Stimulated activated CD4-positive, alpha-beta T cell treated with anti-CD3 and anti-CD28 coated beads, Interleukin-1b, Interleukin-23, amount 100 ng/mL, for 48 hours (primary cell): ENCODE results near the gene EPHB6.

Experiments used
- DNase-seq: peaks from one replicate; pipeline ENCODE4 v3.0.0-alpha.2; 2020

Gene EPHB6, protein sequence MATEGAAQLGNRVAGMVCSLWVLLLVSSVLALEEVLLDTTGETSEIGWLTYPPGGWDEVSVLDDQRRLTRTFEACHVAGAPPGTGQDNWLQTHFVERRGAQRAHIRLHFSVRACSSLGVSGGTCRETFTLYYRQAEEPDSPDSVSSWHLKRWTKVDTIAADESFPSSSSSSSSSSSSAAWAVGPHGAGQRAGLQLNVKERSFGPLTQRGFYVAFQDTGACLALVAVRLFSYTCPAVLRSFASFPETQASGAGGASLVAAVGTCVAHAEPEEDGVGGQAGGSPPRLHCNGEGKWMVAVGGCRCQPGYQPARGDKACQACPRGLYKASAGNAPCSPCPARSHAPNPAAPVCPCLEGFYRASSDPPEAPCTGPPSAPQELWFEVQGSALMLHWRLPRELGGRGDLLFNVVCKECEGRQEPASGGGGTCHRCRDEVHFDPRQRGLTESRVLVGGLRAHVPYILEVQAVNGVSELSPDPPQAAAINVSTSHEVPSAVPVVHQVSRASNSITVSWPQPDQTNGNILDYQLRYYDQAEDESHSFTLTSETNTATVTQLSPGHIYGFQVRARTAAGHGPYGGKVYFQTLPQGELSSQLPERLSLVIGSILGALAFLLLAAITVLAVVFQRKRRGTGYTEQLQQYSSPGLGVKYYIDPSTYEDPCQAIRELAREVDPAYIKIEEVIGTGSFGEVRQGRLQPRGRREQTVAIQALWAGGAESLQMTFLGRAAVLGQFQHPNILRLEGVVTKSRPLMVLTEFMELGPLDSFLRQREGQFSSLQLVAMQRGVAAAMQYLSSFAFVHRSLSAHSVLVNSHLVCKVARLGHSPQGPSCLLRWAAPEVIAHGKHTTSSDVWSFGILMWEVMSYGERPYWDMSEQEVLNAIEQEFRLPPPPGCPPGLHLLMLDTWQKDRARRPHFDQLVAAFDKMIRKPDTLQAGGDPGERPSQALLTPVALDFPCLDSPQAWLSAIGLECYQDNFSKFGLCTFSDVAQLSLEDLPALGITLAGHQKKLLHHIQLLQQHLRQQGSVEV

DNA sequence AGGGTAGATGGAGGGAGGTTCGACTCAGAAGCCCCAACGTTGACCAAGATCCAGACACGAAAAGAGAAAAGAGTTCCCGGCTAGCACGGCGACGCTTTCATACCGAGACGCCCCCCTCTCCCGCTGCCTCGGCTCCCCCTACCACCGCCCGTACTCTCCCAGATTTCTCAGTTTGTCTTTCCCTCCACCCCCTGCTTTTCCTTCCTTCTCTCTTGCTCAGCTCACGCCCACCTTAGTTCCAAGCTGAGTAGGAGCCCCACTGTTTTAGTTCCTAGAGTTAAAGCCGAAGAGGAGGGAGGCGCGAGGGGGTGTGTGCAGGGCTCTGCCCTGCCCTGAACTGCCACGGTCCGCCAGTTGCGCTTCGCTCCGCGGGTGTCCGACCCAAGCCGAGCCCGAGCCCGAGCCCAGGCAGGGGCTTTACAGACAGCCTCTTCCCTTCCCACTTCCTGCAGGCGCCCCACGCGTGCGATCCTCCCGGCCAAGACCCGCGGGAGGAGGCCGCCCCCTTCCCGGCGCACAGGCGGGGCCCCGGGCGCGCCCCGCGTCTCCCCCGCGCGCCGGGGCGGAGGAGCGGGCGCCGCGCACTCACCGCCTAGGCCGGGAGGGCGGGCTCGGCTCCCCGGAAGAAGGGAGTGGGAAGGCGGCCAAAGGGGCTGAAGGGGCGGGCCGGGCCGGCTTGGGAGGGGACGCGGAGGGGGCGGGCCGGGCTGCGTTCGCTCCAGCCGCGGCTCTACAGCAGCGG is at the start of gene EPHB6:
EPHB6 (plus strand) TSS at position 705 of the 742 bp plus-strand sequence. CDS start 8,152 bp downstream, outside the sequence.
- DNase-seq: peak; percentile 45

DNA sequence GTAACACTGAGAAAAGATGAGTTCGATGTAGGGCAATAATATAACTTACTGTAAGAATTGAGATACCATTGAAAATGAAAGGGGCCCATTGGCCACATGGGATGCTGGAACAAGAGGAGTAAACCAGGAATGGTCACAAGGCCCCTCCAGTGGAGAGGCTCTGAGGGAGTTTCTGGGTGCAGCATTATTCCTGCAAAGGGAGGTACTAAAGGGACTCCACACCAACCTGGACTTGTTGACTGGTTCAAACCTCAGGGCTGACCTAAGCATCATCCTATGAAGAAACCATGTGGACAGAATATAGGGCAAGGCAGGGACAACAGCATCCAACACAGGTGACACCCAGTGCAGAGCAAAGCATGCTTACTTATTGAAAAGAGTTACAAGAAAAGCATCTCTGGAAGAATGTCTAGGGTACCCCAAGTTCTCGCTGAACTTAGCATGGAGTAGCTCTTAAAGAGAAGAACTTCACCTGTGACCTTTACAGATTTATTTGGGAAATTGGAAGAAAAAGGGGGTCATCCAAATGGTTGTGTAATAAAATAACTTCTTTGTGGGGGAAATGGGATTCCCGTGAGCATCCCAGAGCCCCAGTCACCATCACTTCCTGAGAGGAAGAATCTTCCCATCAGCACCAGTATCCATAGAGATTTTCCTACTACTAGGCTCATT is 49.4 kb upstream of the EPHB6 start:
- DNase-seq: no peak

DNA sequence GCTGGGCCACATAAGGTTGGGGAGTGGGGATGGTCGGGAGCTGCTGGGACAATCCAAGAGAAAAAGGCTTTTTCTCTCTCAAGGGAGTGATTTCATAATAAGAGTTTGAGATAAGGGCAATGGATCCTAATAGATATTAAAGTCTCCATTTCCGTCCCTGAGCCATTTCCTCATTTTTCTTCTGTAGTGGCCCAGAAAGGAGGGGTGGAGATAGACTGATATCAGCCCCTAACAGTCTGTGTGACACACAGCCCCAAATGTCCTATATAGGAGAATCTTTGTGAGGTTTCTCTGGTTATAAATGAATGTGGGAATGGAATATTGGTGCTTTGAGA is 48.9 kb upstream of the EPHB6 start:
- no peak for DNase-seq

DNA sequence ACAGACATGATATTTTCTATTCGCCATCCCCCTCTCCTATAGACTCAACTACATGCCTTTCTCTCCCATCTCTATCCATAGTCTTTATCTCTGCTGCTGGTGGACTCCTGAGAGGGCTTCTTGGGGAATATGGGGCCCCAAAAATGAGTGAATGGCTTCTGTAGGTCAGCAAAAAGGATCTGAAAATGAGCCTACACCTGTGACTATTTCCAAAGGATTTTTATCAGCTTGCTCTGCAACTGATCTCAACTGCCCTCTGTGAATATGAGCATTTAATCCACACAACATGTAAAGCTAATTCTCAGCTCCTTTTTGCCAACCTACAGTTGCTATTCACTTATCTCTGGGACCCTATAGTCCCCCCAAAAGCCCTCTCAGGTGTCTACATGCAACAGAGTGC is 47.9 kb upstream of the EPHB6 start:
- DNase-seq: no peak

DNA sequence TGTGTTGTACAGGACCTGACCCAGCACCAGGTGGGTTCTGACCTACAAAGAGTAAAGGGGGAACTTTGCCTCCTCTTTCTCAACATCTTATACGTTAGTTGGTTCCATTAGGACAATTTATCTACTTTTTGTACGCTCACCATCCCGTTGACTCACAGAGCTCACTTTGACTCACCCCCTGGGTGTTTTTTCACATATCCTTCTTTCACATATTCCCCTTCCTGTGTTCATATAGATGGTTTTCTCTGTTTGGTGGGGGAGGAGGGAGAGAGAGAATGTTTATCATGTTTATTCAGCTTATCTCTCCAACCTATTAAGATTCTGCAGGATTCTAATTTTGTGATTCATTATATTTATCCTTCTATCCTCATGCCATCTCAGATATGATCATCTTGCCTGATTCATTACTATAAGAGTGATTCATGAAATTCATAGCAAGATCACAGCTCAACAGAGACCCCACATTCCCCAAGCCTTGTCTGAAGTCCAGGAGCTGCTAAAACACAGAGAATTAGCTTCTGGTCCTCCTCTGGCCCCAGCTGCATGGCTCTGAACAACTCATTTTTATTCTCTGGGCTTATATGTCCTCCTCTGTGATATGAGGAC is 46.9 kb upstream of the EPHB6 start:
- DNase-seq: no peak

DNA sequence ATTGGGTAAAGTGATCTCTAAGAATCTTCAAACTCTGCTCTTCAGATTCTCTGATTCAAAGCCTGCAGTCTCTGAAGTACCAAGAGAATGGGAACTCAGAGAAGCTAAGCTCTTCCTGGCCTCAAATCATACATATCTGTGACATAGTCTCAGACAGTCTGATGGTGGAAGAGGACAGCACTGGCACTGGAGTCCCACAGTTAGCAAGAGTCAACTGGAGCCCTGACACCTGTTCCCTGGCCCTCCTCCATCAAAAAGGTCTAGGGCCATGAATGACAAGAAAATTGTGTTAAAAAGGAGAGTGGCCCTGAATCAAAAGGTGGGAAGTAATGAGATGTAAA is 46.4 kb upstream of the EPHB6 start:
- no peak for DNase-seq

DNA sequence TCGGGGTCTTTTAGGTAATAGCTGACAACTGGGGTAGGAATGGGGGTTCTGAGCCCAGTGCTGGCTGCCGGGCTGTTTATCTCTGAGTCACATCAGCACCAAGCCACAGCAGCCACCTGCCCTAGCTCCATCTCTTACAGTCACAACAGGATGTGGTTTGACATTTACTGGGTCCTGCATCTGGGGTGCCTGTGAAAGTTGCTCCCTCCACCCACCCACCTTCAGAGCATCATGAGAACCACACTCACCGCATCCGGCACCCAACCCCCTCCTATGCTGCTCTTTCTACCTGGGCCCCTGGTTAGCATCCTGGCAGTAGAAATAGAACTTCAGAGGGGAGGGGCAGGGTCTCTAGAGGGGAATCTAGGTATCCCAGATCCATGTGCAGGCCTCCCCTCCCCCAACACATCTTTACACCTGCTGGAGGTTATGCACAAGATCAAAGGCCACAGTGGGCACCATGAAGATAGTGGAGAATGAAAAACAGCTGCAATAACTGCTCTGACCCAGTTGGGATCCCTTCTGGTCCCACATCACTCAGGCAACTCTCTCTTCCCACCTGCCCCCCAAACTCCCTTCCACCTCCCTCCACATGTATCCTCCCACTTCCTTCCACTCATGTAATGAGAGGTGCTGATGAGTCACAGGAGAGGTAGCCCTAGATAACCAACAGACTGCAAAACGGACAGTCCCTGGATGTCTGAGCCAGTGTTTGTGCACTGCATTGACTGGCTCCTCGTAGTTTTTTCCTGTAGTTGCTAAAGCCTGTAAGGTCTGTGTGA is 45.9 kb upstream of the EPHB6 start:
- peak; percentile 96 for DNase-seq

DNA sequence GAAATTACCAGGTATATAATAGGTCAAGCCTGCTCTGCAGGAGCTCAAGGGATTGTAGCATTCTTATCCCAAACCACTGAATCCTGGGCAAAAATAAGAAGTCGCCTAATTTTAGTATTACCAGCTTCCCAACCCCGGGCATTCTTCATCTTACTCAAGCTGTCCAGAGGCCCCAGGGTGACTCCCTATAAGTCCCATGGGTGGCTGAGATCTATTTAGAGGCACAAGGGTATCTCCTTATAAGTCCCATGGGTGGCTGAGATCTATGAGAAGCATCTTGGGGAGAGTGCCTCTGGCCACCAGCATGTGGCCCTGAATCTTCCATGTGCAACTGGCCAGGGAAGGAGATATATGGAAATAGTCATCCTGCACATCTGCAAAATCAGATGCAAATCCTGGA is 45.2 kb upstream of the EPHB6 start:
- DNase-seq: no peak

DNA sequence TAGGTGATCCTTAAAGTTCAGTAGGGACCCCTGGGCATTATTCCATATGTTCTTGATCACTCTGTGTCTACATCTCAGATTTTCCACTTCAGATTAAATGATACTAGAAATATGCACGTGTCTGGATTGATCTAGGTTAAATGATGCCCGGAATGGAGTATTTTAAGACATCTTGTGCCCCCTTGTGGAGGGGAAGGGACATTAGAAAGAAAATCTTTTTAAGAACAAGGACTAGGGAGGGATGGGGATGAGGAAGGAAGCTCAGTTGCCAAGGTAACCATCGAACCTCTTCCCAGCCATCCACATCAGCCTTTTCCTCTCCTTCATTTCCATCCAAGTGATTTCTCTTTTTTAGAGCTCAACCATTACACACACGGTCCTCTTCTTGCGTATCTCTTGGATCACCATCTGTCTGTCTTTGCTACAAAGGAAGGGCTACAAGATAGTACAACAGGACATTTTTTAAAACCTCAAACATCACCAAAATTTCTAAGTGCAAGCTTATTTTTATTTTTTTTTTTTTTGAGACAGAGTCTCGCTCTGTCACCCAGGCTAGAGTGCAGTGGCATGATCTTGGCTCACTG is 43.6 kb upstream of the EPHB6 start:
- DNase-seq: no peak

DNA sequence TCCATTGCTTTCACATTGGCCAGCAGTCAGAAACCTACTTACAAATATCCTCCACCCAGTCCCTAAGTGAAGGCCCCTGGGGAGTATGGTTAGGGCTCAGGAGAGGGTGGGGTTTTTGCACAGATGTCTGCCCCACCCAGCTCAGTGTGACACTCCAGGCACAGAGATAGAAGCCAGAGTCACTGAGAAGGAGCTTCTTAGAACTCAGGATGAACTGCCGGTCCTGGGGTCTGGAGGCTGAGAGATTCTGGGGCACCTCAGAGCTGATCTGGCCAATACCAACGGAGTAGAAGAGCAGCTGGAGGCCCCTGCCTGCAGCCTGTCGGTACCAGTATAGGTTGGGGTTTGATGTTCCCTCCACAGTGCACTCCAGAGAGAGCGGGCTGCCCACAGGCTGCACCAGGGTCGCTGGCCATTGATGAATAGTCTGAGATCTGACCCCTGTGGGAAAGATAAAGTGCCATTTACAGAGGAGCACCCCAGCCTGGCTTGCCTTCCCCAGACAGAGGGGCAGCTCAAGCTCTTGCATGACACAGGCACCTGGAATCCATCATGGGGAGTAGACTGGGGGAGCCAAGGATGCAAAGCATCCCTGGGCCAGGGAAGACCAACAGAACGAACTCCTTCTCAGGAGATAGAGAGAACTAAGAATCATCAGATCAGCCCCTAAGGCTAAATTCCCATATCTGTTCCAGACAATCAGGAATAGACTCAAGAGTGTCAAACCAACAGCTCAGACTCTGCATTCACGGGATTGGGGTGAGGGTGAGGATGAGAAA is 42.2 kb upstream of the EPHB6 start:
- no peak for DNase-seq

DNA sequence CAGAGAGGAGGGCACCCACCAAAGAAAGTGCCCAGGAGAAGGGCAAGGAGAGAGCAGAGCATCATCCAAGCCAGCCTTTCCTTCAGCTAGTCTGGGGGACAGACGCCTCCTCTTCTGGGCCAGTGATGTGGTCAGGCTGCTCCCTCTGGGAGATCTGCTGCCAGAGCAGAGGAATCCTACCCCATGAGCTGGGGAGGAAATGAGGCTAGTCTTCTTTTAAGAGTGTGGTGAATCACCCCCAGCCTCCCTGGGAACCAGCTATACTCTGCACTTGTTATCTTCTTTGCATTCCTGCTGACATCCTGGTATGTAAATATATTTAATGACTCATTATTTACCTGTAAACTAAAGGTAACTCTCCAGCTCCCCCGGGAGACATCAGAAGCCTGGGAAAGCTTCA is 41.6 kb upstream of the EPHB6 start:
- DNase-seq: no peak

DNA sequence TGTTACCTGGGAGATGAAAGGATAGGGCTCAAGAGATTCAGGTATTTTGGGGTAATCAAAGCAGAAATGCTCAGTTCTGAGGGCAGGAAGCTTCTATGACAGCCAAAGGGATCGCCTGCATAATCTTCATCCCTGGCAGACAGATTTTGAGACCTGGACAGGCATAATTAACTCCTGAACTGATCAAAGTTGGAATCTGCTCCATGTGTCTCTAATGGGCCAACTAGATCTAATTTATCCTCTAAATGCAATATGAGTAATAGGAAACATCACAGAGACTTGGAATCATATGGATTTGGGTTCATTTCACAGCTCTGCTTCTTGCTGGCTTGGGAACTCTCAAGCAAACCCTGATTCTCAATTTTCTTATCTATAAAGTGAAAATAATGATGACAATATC is 41.2 kb upstream of the EPHB6 start:
- no peak for DNase-seq

DNA sequence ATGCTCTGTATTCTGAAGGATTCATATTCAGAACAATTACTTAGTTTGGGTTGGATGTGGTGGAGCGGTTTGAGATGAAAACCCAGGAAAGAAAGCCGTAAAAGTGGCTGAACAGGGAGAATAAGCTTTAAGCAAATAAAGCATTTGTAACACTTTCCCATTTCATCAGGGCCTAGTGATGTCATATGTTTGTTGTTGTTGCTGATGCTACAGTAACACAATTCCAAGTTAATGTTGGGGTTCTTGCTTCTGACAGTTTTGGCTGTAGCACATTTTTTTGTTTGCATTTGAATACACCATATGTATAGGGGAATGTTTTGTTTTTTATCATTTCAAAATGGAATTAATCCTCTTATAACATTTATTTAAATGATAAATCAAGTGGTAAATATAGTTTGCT is 40.4 kb upstream of the EPHB6 start:
- no peak for DNase-seq

DNA sequence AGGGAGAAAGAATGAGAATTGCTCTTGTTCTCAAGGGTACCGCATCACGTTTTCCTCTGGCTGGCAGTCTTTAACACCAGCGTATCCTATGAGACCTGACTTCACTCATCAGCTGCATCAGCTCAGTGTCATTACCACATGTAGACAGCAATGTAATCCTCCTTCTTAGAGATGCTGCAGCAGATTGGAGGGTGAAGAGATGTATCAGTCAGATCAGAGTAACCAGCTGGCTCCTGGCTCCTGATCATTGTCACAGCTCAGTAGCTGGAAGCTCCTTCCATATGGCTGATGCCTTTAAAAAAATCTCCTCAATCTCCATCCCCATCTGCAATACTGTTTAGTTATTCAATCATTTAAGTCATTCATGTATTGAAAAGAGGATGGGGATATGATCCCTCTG is 39.7 kb upstream of the EPHB6 start:
- no peak for DNase-seq

DNA sequence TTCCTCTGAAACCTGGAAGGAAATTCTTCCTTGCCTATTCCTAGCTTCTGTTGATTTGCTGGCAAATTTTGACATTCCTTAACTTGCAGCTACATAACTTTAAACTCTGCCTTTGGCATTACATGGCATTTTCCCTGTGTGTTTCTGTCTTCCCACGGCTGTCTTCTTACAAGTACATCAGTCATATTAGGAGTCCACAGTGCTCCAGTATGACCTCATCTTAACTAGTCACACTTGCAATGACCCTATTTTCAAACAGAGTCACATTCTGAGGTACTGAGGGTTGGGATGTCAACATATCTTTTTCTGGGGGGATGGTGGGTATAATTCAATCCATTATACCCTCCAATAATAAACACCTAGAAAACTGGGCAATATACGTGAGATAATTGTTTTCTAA is 37.4 kb upstream of the EPHB6 start:
- no peak for DNase-seq

DNA sequence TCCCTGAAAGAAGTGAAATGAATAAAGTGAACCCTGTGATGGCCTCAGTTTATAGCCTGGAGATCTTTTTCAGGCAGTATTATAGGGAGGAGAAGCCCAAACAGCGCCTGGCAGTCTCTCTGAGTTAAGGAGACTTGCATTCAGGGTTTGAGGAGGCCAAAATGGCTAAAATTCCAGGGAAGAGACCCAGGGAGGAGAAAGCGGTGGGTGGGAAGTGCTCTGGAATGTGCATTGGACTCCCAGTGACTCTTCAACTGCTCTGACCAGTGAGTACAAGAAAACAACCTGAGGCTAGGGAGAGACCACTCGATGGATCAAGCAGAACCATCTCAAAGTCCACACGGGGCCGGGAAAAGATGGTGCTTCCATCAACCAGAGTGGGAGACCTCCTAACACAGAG is 35.3 kb upstream of the EPHB6 start:
- no peak for DNase-seq

DNA sequence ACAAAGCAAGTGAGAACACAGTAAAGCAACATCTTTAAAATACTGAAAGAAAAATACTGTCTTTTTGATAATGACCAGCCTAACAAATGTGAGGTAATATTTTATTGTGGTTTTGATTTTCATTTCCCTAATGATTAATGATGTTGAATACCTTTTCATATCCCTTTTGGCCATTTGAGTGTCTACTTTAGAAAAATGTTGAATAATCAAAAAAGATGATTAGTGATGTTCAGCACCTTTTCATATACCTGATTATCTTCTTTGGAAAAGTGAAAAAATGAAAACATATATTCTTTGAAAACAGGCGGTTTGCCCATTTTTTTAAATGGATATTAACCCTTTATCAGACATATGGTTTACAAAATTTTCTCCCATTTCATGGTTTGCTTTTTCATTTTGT is 32.2 kb upstream of the EPHB6 start:
- DNase-seq: no peak

DNA sequence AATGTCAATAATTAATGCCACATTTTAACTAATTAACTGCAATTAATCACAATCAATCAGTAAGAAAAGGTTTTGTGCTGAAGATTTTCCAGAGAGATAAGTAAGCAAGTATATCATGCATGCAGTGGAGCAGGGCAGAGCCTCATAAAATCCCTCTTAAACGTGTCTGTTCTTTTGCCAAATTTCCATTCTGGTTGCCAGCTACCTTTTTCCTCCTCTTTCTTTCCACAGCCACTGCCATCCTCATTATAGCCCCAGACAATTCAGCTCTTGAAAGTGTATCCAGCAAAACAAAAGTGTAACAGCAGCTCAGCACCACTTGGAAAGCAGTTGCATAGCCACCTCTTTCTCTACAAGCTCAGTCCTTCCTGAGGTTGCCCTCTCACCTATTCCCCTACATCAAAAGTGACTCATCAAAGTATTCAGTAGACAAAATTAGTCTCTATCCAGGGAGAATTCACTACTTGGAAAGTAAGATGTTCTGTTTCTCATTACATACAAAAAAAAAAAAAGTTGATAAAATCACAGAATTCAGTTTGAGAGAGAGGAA is 26.9 kb upstream of the EPHB6 start:
- no peak for DNase-seq

DNA sequence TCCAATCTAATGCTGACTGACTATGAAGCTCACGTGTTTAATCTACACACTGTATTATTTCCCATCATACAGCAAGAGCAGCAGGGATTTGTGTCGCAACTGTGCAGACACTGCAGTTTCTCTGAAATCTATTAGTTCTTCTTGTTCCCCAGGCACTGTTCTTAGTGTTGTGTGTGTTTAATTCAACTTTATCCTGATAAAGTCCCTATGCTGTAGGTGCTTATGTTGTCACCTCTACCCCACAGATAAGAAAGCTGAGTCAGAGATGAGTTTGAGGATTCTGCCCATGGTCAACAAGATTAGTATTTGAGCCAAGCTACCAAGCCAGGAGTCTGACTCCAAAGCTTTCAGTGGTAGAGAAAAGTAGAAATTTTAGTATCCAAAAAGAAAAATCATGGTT is 22.5 kb upstream of the EPHB6 start:
- no peak for DNase-seq
